ENCODE data around the gene MYO1E.

The MYO1E gene

GRCh38 chr15:59312205-59312604, 60.5 kb downstream of the MYO1E start:
- no peak for DNase-seq

DNA sequence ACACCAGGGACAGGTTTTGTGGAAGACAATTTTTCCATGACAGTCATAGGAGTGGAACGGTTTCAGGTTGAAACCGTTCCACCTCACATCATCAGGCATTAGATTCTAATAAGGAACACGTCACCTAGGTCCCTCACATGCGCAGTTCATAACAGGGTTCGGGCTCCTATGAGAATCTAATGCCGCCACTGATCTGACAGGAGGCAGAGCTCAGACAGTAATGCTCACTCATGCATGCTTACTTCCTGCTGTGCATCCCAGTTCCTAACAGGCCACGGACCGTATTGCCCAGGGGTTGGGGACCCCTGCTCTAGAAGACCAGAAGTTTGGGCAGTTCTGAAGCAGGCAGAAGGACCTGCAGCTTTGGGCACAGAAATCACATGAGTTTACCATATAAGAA, 61.5 kb downstream of the MYO1E start:
- DNase-seq: no peak

DNA sequence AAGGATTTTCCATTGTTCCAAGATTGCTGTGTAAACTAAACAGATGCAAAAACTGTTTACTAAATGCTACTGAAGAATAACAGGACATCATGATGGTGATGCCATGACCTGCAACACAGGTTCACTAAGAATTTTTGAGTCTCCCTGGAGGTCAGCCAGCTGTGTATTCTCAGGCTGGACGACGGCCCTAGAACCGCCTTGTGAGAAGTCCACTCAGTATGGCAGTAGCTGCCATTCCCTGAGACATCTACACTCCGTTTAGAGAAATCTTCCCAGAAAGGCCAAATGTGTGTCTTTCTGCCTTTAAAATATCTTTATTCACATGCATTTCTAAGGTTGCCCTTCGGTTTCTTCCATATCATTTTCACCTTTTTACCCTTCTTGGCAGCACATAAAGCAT, 63.3 kb downstream of the MYO1E start:
- DNase-seq: no peak

DNA sequence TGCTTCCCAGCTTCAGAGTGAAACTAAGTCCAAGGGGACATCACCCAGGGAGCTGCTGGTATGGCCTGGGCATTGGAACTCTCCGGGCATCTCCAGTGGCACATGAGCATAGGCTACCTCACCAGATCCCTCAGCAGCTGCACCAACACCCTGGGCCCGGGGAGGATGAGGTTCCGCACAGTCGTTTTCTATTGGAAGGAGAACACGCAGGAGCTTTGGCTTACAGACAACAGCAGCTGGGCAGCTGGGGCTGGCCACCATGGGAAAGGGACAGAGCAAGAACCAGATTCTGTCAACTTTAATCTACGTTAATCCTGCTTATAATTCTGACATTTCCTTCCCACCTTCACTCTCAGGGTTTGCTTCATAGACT, 65.5 kb downstream of the MYO1E start:
- DNase-seq: no peak

DNA sequence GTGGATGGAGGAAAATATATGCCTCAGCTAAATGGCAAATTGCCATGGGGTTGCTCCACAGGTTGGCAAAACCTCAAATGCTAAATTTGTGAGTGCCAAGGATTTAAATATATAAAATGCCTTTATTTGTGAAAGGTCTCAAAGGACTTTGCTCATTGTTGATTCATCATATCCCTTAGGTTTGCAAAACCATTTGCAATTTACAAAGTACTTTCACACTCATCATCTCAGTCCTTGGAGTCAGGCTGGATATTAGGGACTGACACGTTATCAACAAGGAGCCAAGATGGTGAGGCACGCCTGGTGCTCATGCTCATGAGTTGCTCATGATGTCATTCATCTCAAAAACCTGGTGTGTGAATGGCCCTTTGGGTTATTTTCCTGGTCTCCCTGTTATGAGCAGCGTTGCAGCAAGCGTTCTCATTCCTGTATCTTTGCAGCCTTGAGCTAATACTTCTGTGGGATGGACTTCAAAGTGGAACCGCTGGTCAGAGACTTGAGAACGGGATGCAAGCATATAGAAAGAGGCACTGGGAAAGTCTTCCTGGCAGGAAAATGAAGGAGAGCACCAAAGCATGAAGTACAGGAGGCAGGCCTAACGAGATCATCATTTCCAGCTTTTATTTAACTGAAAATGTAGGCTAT, 66.0 kb downstream of the MYO1E start:
- DNase-seq: no peak

DNA sequence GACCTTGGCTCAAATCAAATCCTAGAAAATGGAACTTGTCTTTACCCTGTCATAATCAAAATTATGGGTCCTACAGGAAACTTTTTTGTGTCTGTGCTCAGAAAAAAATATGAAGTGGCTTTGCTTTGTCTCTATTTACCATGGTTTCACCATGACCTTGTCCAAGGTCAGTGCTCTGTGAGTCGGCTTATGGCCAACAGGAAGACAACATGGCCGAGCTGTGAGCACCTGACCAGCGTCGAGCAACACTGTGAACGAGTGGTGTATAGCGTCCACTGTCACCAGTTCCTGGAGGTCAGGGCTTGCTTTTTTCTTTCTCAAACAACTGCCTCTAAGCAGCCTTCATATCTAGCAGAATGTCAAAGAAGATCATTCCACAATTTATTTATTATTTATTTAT, 67.9 kb downstream of the MYO1E start:
- no peak for DNase-seq

DNA sequence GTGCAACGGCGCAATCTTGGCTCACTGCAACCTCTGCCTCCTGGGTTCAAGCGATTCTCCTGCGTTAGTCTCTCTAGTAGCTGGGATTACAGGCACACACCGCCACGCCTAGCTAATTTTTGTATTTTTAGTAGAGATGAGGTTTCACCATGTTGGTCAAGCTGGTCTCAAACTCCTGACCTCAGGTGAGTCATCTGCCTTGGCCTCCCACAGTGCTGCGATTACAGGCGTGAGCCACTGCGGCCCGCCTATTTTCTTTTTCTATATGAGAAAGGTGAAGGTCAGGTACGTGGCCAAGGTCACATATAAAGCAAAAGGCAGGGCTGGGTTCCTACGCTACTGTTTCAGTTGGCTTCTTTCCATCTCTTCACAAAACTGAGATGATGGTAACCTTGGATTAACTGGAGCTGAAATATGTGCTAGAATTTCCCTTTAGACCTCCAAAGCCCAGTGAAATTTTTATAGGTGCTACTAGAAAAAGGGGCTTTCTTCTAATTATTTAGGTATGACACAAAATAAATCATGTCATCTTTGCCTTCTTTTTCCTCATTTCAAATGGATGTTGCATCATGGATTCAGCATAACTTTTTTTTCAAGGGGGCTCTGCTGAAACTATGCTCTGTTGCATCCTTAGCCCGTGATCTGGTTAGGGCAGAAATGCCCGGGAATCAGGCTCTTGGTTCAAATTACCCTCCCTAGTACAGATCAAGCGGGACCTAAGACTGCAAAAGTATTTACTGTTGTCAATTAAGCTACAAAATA, 68.5 kb downstream of the MYO1E start:
- DNase-seq: no peak

- no peak for DNase-seq
Observed at GRCh38 chr15:59303633-59304032, 69.0 kb downstream of the MYO1E start.

DNA sequence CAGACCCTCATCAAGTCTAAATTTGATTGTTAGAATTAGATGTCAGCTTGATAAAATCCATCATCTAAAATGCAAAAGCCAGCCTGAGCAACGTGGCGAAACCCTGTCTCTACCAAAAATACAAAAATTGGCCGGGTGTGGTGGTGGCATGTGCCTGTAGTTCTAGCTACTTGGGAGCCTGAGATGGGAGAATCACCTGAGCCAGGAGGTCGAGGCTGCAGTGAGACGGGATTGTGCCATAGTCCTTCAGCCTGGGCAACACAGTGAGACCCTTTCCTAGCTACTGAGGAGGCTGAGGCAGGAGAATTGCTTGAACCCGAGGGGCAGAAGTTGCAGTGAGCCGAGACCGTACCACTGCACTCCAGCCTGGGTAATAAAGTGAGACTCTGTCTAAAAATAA, 69.5 kb downstream of the MYO1E start:
- no peak for DNase-seq

- DNase-seq: no peak
Observed at GRCh38 chr15:59301527-59301926, 71.1 kb downstream of the MYO1E start.

- DNase-seq: no peak
Observed at GRCh38 chr15:59300618-59301139, 72.0 kb downstream of the MYO1E start.

- peak; percentile 22 for DNase-seq
Observed at GRCh38 chr15:59299929-59300617, 72.6 kb downstream of the MYO1E start.

GRCh38 chr15:59298854-59299250, 73.8 kb downstream of the MYO1E start:
- no peak for DNase-seq

DNA sequence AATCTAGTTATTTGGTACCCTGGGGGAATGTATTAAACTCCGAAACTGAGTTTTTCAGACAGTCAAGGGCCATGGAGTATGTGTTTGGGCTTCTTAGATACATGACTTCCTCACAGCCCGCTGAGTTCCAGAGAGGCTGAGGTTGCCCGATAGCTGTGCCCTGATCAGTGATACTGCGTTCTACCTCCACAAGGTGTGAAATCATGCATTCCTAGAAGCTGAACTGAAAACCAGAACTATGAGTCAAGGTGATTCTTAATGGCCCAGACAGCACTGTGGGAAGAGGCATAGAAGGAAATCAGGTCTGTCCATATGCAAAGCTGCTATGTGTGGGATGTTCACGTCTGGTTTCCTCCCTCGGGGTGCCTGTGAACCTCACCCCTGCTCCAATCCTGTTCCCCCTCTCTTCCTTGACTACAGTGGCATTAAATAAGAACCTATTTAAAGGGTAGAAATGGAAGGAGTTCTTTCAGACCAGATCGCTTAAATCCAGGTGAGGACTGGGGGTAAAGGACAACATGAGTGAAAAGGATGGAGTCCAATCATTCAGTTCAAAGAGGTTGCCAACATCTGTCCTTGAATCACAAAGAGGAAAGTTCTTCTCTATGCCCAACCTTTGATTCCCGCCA, 74.3 kb downstream of the MYO1E start:
- DNase-seq: no peak

GRCh38 chr15:59296181-59296617, 76.5 kb downstream of the MYO1E start:
- no peak for DNase-seq

DNA sequence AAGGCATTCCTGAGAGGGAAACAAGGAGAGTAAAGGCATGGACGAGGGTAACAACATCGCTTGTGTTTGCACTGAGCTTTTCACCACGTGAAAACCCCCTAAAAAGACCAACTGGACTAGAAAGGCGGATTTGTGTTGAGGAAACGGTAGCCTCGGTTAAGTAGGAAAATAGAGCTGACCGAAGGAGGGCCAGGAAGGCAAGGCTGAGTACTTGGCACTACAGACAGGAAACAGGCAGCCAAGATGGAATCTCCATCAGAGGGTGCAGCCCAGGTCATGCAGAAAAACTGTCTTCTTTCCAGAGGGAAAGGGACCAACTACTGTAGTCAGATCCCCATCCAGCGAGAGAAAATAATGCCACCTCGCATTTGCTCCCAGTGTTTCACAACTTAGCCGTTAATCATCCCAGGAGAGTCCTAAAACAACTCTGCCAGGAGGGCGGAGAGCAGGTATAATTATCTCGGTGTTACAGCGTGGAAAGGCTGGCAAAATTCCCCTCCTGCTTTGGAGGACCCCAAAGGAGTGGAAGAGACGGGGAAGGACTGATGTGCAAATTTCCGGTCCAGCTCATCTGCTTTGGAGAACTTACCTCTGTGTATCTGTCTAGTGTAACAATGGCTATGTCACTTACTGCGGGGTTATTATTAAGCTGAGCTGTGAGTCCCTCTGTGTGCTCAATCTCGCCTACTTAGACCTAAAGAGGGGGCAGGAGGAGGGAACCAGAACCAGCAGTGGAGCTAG, 77.2 kb downstream of the MYO1E start:
- DNase-seq: no peak

- DNase-seq: no peak
Observed at GRCh38 chr15:59294574-59295260, 78.0 kb downstream of the MYO1E start.

GRCh38 chr15:59292442-59293151, 80.1 kb downstream of the MYO1E start:
- DNase-seq: no peak

DNA sequence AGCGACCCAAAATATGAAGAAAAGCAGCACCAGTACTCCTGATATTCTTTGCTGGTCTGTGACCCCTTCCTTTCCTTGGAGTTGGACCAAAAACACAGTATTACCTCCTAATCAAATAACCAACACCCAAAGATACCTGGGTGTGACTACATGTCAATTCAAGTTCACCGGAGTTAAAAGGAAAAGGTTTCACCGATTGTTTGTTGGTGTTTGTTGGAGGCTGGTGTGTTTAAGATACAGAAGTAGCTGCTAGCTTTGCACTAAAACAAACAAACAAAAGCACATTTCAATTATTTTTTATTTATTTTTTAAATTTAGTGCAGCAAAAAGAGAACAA, 81.5 kb downstream of the MYO1E start:
- DNase-seq: no peak

GRCh38 chr15:59290295-59291212, 82.1 kb downstream of the MYO1E start:
- DNase-seq: no peak

All from effector CD4-positive, alpha-beta T cell (primary cell).